ENCODE results near the gene PARVB. TPM values are rescaled to one million over a fixed set of nuclear protein-coding genes. Genes with fewer than 3 reads are reported as not detected.

Gene PARVB
- total RNA-seq, 1 experiment from 2014 or later = 35.3 TPM

DNA sequence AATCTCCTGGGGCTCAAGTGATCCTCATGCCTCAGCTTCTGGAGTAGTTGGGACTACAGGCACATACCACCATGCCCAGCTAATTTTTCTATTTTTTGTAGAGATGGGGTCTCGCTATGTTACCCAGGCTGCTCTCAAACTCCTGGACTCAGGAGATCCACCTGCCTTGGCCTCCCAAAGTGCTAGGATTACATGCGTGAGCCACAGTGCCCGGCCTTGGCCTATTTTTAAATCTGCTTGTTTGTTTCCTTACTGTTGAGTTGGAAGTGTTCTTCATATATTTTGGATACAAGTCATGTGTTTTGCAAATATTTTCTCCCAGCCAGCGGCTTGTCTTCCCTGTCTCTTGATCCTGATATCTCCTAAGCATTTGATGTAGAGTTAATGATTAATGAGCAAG, 5.0 kb downstream of the PARVB start:
- ChIA-PET CTCF (no interaction called here), POLR2A (ENCODE audit: unreplicated experiment) (no interaction called here)
- H3K9me2 ChIP-seq (ENCODE audit: insufficient read depth) = no peaks in the 10 kb centered on the region
- peaks cover 5% of the 10 kb centered on the region for H4K20me1 ChIP-seq (ENCODE audit: insufficient read depth)
- intact Hi-C loops (cut with micrococcal nuclease; ENCODE audit: unreplicated experiment) = no loop called here
- TF ChIP-seq, protein P1, sequence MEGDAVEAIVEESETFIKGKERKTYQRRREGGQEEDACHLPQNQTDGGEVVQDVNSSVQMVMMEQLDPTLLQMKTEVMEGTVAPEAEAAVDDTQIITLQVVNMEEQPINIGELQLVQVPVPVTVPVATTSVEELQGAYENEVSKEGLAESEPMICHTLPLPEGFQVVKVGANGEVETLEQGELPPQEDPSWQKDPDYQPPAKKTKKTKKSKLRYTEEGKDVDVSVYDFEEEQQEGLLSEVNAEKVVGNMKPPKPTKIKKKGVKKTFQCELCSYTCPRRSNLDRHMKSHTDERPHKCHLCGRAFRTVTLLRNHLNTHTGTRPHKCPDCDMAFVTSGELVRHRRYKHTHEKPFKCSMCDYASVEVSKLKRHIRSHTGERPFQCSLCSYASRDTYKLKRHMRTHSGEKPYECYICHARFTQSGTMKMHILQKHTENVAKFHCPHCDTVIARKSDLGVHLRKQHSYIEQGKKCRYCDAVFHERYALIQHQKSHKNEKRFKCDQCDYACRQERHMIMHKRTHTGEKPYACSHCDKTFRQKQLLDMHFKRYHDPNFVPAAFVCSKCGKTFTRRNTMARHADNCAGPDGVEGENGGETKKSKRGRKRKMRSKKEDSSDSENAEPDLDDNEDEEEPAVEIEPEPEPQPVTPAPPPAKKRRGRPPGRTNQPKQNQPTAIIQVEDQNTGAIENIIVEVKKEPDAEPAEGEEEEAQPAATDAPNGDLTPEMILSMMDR (conservative IDR thresholded peaks at IDR 0.05) = no peak
- no peak for TF ChIP-seq EZH2 (IDR thresholded peaks at IDR 0.05; ENCODE audit: low read depth)
- H3K4me1 ChIP-seq (replicated peaks; ENCODE audit: insufficient read depth) = no peaks in the 10 kb centered on the region; the same call in 1 of the 2 replicates
- H3K27me3 ChIP-seq (ENCODE audit: insufficient read depth, low read depth) = no peaks in the 10 kb centered on the region
- H3K9me3 ChIP-seq (ENCODE audit: insufficient read depth, low read depth) = no peaks in the 10 kb centered on the region
- H2AFZ ChIP-seq = no peak overlapping the region
- H3K27ac ChIP-seq = no peak overlapping the region
- H3K4me3 ChIP-seq = no peak overlapping the region
- no TSS peak for BruUV-seq (replicated peaks)
- no peak for DNase-seq
- H3F3A ChIP-seq (ENCODE audit: insufficient read depth, low read depth) = no peaks in the 10 kb centered on the region
- H3K79me2 ChIP-seq (ENCODE audit: low read depth) = no peaks in the 10 kb centered on the region; the same call in 1 of the 2 replicates
- no peak overlapping the region for H3K4me2 ChIP-seq
- H3K36me3 ChIP-seq (ENCODE audit: low read depth) = no peaks in the 10 kb centered on the region

DNA sequence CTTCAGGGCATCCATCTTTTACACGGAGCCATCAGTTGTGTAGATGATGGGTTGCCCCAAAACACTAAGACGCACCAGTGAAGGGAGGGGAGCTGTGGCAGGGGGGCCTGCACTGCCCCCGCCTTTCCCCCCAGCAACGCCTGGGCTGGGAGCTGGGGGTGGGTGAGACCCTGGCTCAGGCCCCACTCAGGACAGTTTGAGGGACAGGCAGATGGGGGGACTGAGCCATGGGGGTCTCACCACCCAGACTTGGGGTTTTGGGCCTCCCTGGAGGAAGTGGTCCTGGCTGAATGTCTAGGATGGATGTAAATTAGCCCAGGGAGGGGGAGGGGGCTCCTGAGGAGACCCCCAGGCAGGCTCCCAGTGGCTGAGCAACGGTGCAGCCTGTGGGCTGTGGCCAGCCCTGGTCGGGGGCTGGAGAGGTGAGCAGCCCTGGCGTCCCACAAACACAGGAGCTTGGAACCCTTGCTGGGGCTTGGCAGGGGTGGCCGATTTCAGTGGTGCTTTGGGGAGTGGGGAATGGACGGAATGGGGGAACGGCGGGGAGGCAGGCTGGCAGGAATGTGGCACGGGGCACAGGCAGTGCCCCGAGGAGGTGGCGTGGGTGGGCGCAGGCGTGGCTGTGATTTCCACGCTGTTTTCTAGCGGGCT, 6.1 kb downstream of the PARVB start:
- Histone ChIP-seq H3K27me3 (ENCODE audit: insufficient read depth, low read depth) (no peaks in the 10 kb centered on the region), H3K4me3 (no peak overlapping the region), H3K27ac (no peak overlapping the region), H2AFZ (no peak overlapping the region), H4K20me1 (ENCODE audit: insufficient read depth) (peaks cover 5% of the 10 kb centered on the region), H3F3A (ENCODE audit: insufficient read depth, low read depth) (no peaks in the 10 kb centered on the region), H3K9me3 (ENCODE audit: insufficient read depth, low read depth) (no peaks in the 10 kb centered on the region), H3K79me2 (ENCODE audit: low read depth) (no peaks in the 10 kb centered on the region; the same call in 1 of the 2 replicates), H3K4me2 (no peak overlapping the region), H3K4me1 (replicated peaks; ENCODE audit: insufficient read depth) (no peaks in the 10 kb centered on the region), H3K36me3 (ENCODE audit: low read depth) (no peaks in the 10 kb centered on the region), H3K9me2 (ENCODE audit: insufficient read depth) (no peaks in the 10 kb centered on the region)
- no TSS peak for BruUV-seq (replicated peaks)
- ChIA-PET CTCF (interaction anchor here (0.7 kb wide), 1 partner anchor 1107 kb away, joined by 3 read pairs; no protein-coding TSS in a partner anchor), POLR2A (ENCODE audit: unreplicated experiment) (interaction anchor here (0.7 kb wide), 1 partner anchor 1710 kb away, joined by 3 read pairs; no protein-coding TSS in a partner anchor)
- intact Hi-C loops (cut with micrococcal nuclease; ENCODE audit: unreplicated experiment) = no loop called here
- TF ChIP-seq, protein P1 (conservative IDR thresholded peaks at IDR 0.05) = no peak
- TF ChIP-seq EZH2 (IDR thresholded peaks at IDR 0.05; ENCODE audit: low read depth) = no peak
- no peak for DNase-seq

DNA sequence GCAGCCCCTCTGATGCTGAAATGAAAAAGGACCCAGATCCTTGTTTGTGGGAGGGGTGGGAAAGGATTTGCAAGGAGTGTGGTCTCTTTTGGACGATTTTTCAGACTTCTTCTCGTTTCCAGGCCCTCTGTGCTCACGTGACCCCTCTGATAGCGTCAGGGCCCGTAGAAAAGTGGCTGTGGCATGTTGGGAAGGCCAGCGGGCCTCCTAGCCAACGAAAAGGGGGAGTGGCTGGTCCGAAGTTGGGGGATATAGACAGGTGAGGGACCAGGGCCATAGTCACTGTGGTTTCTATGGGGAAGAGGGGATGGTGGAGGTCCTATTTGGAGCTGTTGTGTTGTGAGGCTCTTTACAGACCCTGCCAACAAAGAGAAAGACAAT, 6.6 kb downstream of the PARVB start:
- DNase-seq = no peak
- H3K4me3 ChIP-seq = no peak overlapping the region
- no peaks in the 10 kb centered on the region for H3F3A ChIP-seq (ENCODE audit: insufficient read depth, low read depth)
- ChIA-PET CTCF (no interaction called here), POLR2A (ENCODE audit: unreplicated experiment) (no interaction called here)
- no peaks in the 10 kb centered on the region for H3K9me3 ChIP-seq (ENCODE audit: insufficient read depth, low read depth)
- H3K4me2 ChIP-seq = no peak overlapping the region
- no peaks in the 10 kb centered on the region for H3K9me2 ChIP-seq (ENCODE audit: insufficient read depth)
- TF ChIP-seq, protein P1 (conservative IDR thresholded peaks at IDR 0.05) = no peak
- TF ChIP-seq EZH2 (IDR thresholded peaks at IDR 0.05; ENCODE audit: low read depth) = no peak
- H3K36me3 ChIP-seq (ENCODE audit: low read depth) = no peaks in the 10 kb centered on the region
- intact Hi-C loops (cut with micrococcal nuclease; ENCODE audit: unreplicated experiment) = no loop called here
- no peaks in the 10 kb centered on the region for H3K4me1 ChIP-seq (replicated peaks; ENCODE audit: insufficient read depth)
- BruUV-seq (replicated peaks) = no TSS peak
- H3K27me3 ChIP-seq (ENCODE audit: insufficient read depth, low read depth) = no peaks in the 10 kb centered on the region
- H3K27ac ChIP-seq = no peak overlapping the region
- no peaks in the 10 kb centered on the region; the same call in 1 of the 2 replicates for H3K79me2 ChIP-seq (ENCODE audit: low read depth)
- H4K20me1 ChIP-seq (ENCODE audit: insufficient read depth) = peaks cover 5% of the 10 kb centered on the region
- no peak overlapping the region for H2AFZ ChIP-seq
